OCI-LY1 (cell line): ENCODE results near the gene ANKRD33B.

Experiments used
- H2AFZ ChIP-seq: fragments of 200-600 bp; sonication (generic), shearing (Covaris generic); 2 replicates; pipeline ENCODE4 v1.6.0; 2014; ENCODE audit warnings: antibody characterized with exemption, mild to moderate bottlenecking, low read length
- H3F3A ChIP-seq: fragments of 200-600 bp; sonication (generic), shearing (Covaris generic); 2 replicates; pipeline ENCODE4 v1.6.0; 2014; ENCODE audit warnings: mild to moderate bottlenecking, antibody characterized with exemption, low read length, moderate library complexity; ENCODE audit not compliant: insufficient read depth
- H3K27ac ChIP-seq: fragments of 200-600 bp; sonication (generic); 2 replicates; pipeline ENCODE4 v1.5.1; 2014; ENCODE audit warnings: low read length, mixed run types, mild to moderate bottlenecking, low read depth; ENCODE audit not compliant: poor library complexity, severe bottlenecking
- H3K27me3 ChIP-seq: fragments of 200-600 bp; sonication (generic); 2 replicates; pipeline ENCODE4 v1.6.0; 2014; ENCODE audit warnings: antibody characterized with exemption, mild to moderate bottlenecking, low read length, moderate library complexity; ENCODE audit not compliant: insufficient read depth
- H3K36me3 ChIP-seq: fragments of 200-600 bp; sonication (generic); 2 replicates; pipeline ENCODE4 v1.6.1; 2014; ENCODE audit warnings: mild to moderate bottlenecking, antibody characterized with exemption, low read length, moderate library complexity, mixed read lengths; ENCODE audit not compliant: insufficient read depth
- H3K4me1 ChIP-seq: fragments of 200-600 bp; sonication (generic); 2 replicates; pipeline ENCODE4 v1.5.1; 2014; ENCODE audit warnings: mild to moderate bottlenecking, low read length, moderate library complexity; ENCODE audit not compliant: insufficient read depth, severe bottlenecking
- H3K4me2 ChIP-seq: fragments of 200-600 bp; sonication (generic), shearing (Covaris generic); 2 replicates; pipeline ENCODE4 v1.6.1; 2014; ENCODE audit warnings: low read length
- H3K4me3 ChIP-seq: fragments of 200-600 bp; sonication (generic); 2 replicates; pipeline ENCODE4 v1.5.1; 2014; ENCODE audit warnings: low read length, low read depth, mild to moderate bottlenecking, mixed read lengths; ENCODE audit not compliant: poor library complexity, severe bottlenecking
- H3K79me2 ChIP-seq: fragments of 200-600 bp; shearing (Covaris generic); 2 replicates; pipeline ENCODE4 v1.6.1; 2016; ENCODE audit warnings: mixed run types, low read length, mixed read lengths; ENCODE audit not compliant: insufficient read depth
- H3K9ac ChIP-seq: fragments of 200-600 bp; sonication (generic), shearing (Covaris generic); 2 replicates; pipeline ENCODE4 v1.6.1; 2014; ENCODE audit warnings: mild to moderate bottlenecking, low read length, mixed read lengths
- H3K9me2 ChIP-seq: fragments of 200-600 bp; sonication (generic), shearing (Covaris generic); 2 replicates; pipeline ENCODE4 v1.6.1; 2014; ENCODE audit warnings: low read depth, mild to moderate bottlenecking, low read length, mixed read lengths
- H3K9me3 ChIP-seq: fragments of 200-600 bp; shearing (Covaris generic); 2 replicates; pipeline ENCODE4 v1.6.1; 2014; ENCODE audit warnings: low read length, mixed read lengths
- H4K20me1 ChIP-seq: fragments of 200-600 bp; sonication (generic), shearing (Covaris generic); 2 replicates; pipeline ENCODE4 v1.6.0; 2016; ENCODE audit warnings: mild to moderate bottlenecking, low read length; ENCODE audit not compliant: insufficient read depth
- EZH2 ChIP-seq: fragments of 200-600 bp; sonication (generic), shearing (Covaris generic); IDR thresholded peaks from 2 replicates; pipeline ENCODE4 v1.8.0; 2017; ENCODE audit warnings: borderline replicate concordance, mixed run types, mild to moderate bottlenecking, antibody characterized with exemption, low read length, moderate library complexity, mixed read lengths
- TF ChIP-seq, protein P1 (sequence below): fragments of 200-600 bp; sonication (generic), shearing (Covaris generic); IDR thresholded peaks from 2 replicates; pipeline ENCODE4 v1.5.1; 2017; ENCODE audit warnings: mild to moderate bottlenecking, antibody characterized with exemption, low read length, moderate library complexity, mixed read lengths

ANKRD33B gene

DNA sequence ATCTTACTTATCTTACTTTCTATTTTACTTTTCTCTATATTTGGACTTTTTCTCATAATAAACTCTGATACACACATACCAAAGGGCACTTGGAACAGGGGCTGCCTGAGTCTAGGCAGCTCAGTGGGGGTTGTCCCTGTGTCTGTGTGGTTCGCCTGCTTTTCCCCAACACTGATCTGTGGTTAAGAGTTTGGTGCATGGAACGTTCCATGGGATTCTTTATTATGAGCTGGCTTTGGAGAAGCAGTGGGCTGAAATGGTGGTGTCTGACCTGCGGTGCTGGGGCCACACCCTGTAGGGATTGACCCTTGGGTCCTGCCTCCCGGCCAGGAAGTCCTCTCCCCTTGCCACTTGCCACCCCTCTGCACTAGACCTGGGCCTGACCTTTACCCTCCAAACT is 47.4 kb downstream of the ANKRD33B start:
- Histone ChIP-seq H2AFZ (no peak overlapping the region), H3K9ac (no peak overlapping the region), H3K4me2 (no peak overlapping the region), H3K27me3 (peaks cover 4% of the 10 kb centered on the region; the same call in 1 of the 2 replicates), H3K36me3 (no peaks in the 10 kb centered on the region), H3F3A (no peaks in the 10 kb centered on the region), H3K9me3 (no peaks in the 10 kb centered on the region), H3K79me2 (no peaks in the 10 kb centered on the region), H4K20me1 (no peaks in the 10 kb centered on the region), H3K4me1 (peaks cover 14% of the 10 kb centered on the region), H3K4me3 (no peak overlapping the region), H3K9me2 (no peaks in the 10 kb centered on the region), H3K27ac (no peak overlapping the region)
- no peak for TF ChIP-seq EZH2
- TF ChIP-seq, protein P1, sequence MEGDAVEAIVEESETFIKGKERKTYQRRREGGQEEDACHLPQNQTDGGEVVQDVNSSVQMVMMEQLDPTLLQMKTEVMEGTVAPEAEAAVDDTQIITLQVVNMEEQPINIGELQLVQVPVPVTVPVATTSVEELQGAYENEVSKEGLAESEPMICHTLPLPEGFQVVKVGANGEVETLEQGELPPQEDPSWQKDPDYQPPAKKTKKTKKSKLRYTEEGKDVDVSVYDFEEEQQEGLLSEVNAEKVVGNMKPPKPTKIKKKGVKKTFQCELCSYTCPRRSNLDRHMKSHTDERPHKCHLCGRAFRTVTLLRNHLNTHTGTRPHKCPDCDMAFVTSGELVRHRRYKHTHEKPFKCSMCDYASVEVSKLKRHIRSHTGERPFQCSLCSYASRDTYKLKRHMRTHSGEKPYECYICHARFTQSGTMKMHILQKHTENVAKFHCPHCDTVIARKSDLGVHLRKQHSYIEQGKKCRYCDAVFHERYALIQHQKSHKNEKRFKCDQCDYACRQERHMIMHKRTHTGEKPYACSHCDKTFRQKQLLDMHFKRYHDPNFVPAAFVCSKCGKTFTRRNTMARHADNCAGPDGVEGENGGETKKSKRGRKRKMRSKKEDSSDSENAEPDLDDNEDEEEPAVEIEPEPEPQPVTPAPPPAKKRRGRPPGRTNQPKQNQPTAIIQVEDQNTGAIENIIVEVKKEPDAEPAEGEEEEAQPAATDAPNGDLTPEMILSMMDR: no peak

GRCh38 chr5:10612251-10612650 is 48.4 kb downstream of the ANKRD33B start:
- Histone ChIP-seq H3K27me3 (peaks cover 4% of the 10 kb centered on the region; the same call in 1 of the 2 replicates), H4K20me1 (no peaks in the 10 kb centered on the region), H3K9ac (no peak overlapping the region), H3K9me3 (no peaks in the 10 kb centered on the region), H3K36me3 (no peaks in the 10 kb centered on the region), H3K27ac (no peak overlapping the region), H3K79me2 (no peaks in the 10 kb centered on the region), H2AFZ (no peak overlapping the region), H3K4me1 (peaks cover 8% of the 10 kb centered on the region), H3K4me3 (no peak overlapping the region), H3F3A (no peaks in the 10 kb centered on the region), H3K4me2 (no peak overlapping the region), H3K9me2 (no peaks in the 10 kb centered on the region)
- TF ChIP-seq, protein P1: no peak
- TF ChIP-seq EZH2: no peak

- Histone ChIP-seq H3K4me3 (no peak overlapping the region), H3K9ac (no peak overlapping the region), H3K79me2 (no peaks in the 10 kb centered on the region), H3F3A (no peaks in the 10 kb centered on the region), H3K4me1 (no peaks in the 10 kb centered on the region), H3K9me2 (no peaks in the 10 kb centered on the region), H3K36me3 (no peaks in the 10 kb centered on the region), H3K27ac (no peak overlapping the region), H3K9me3 (no peaks in the 10 kb centered on the region), H3K27me3 (peaks cover 4% of the 10 kb centered on the region; the same call in 1 of the 2 replicates), H2AFZ (no peak overlapping the region), H4K20me1 (no peaks in the 10 kb centered on the region), H3K4me2 (no peak overlapping the region)
- TF ChIP-seq, protein P1: no peak
- TF ChIP-seq EZH2: no peak
These were observed 51.8 kb downstream of the ANKRD33B start for GRCh38 chr5:10615693-10616092.
